ENCODE results near the gene WIZ. TPM values are rescaled to one million over a fixed set of nuclear protein-coding genes. Genes with fewer than 3 reads are reported as not detected.
A peak's percentile ranks its signal among the peaks of the same experiment; 100 is the strongest.

The WIZ gene
- polyA plus RNA-seq, 1 donor (not counting 4 experiments of a cell fraction or from before 2014, with no cell fraction given), result 5.1 TPM

DNA sequence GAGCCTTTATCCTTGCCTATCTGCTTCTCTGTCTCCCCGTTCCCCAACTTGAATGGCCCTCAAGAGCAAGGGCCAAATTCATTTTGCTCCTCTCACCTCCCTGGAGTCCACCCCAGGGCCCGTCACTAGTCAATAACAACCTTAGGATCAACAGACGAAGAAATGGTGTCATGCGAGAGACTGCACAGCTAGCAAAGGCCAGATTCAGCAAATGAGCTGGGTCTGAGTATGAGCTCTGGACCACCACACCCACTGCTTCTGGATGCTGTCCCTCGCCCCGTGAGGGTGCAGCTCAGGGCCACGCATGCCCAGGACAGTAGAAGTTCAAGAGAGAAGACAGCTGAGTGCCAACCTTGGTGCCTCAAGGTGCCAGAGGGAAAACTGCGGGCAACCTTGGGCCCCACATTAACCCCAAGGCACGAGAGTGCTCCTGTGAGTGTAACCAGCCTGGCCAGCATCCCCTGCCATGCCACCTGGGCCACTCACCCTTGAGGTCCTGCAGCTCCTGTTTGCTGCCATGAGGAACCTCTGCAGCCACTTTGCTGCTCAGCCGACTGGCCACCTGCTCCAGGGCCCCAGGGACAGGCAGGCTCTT is 19.1 kb downstream of the WIZ start:
- no peak for DNase-seq (ENCODE audit: low read depth, low spot score)
- Histone ChIP-seq H3K79me2 (ENCODE audit: control insufficient read depth, insufficient read depth, low read length) (peaks cover 48% of the 10 kb centered on the region), H3K27me3 (ENCODE audit: control insufficient read depth, extremely low read depth, insufficient read depth, low read length) (no peaks in the 10 kb centered on the region), H3K27ac (ENCODE audit: control insufficient read depth, insufficient read depth, low read length) (no peak overlapping the region), H3K36me3 (ENCODE audit: control insufficient read depth in 2 of 2, extremely low read depth in 1 of 2, insufficient read depth in 2 of 2, low read length in 2 of 2) (peaks cover 13 to 31% of the 10 kb centered on the region in 2 experiments), H3K4me1 (ENCODE audit: control insufficient read depth, extremely low read depth, insufficient read depth, low read length) (peaks cover 8% of the 10 kb centered on the region), H4K20me1 (ENCODE audit: control insufficient read depth, extremely low read depth, insufficient read depth, low read length) (no peaks in the 10 kb centered on the region), H2AFZ (ENCODE audit: control insufficient read depth, low read length) (no peak overlapping the region), H3K9me3 (ENCODE audit: control insufficient read depth, low read depth, low read length) (no peaks in the 10 kb centered on the region), H3K9me1 (ENCODE audit: control insufficient read depth, extremely low read depth, insufficient read depth, low read length) (no peaks in the 10 kb centered on the region), H3K9ac (ENCODE audit: control insufficient read depth, extremely low read depth, insufficient read depth, low read length) (no peak overlapping the region), H3K4me2 (ENCODE audit: control insufficient read depth, extremely low read depth, insufficient read depth, low read depth, low read length) (peak overlapping the region; percentile 97), H3K4me3 (ENCODE audit: control insufficient read depth in 2 of 3, extremely low read depth in 1 of 3, insufficient read depth in 2 of 3, low read depth in 1 of 3, low read length in 3 of 3) (peak overlapping the region in 1 of 3 experiments; percentile 73)
- no peak for FAIRE-seq
- TF ChIP-seq, protein P1, sequence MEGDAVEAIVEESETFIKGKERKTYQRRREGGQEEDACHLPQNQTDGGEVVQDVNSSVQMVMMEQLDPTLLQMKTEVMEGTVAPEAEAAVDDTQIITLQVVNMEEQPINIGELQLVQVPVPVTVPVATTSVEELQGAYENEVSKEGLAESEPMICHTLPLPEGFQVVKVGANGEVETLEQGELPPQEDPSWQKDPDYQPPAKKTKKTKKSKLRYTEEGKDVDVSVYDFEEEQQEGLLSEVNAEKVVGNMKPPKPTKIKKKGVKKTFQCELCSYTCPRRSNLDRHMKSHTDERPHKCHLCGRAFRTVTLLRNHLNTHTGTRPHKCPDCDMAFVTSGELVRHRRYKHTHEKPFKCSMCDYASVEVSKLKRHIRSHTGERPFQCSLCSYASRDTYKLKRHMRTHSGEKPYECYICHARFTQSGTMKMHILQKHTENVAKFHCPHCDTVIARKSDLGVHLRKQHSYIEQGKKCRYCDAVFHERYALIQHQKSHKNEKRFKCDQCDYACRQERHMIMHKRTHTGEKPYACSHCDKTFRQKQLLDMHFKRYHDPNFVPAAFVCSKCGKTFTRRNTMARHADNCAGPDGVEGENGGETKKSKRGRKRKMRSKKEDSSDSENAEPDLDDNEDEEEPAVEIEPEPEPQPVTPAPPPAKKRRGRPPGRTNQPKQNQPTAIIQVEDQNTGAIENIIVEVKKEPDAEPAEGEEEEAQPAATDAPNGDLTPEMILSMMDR (optimal IDR thresholded peaks at IDR 0.05 in 1 of 3, IDR thresholded peaks at IDR 0.05 in 1 of 3, conservative IDR thresholded peaks at IDR 0.05 in 1 of 3; ENCODE audit: extremely low read depth in 1 of 3, insufficient read depth in 2 of 3, low read length in 3 of 3), result no peak
- no peak for TF ChIP-seq EZH2 (IDR thresholded peaks at IDR 0.05; ENCODE audit: low read length)
- dilution Hi-C loops (cut with MboI; ENCODE audit: extremely low pct_ligation_motif_present, low sequenced_read_pairs), result no loop called here

DNA sequence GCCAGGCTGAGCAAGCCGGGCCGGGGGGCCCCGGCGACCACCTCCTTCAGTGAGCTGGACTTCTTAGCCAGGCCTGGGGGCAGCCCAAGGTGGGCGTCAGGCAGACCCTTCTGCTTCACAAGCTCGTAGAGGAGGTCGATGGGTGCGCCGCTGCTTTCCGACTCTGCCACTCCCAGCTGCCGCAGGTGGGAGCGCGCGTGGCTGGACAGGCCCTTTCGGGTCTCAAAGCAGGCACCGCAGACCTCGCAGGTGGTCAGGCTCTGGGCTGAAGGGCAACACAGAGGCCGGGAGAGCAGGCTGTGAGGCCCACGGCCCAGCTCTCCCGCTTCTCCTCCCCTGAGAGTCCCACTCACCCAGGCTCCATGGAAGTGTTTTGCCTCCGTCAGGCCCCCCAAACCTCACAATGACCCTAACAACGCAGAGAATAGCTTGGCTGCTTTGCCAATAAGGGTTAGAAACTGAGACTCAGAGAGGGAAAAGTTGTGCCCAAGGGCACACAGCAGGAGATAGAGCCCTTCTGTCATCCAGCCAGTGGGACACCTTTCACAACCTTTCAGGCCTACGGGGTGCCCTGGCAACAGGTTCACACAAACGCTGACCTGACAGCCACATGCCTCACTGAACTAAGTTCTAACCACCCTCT is 19.8 kb downstream of the WIZ start:
- H3K79me2 ChIP-seq (ENCODE audit: control insufficient read depth, insufficient read depth, low read length), result peaks cover 48% of the 10 kb centered on the region
- no peaks in the 10 kb centered on the region for H3K27me3 ChIP-seq (ENCODE audit: control insufficient read depth, extremely low read depth, insufficient read depth, low read length)
- no peak overlapping the region for H3K4me2 ChIP-seq (ENCODE audit: control insufficient read depth, extremely low read depth, insufficient read depth, low read depth, low read length)
- no peak overlapping the region for H2AFZ ChIP-seq (ENCODE audit: control insufficient read depth, low read length)
- TF ChIP-seq, protein P1 (optimal IDR thresholded peaks at IDR 0.05 in 1 of 3, IDR thresholded peaks at IDR 0.05 in 1 of 3, conservative IDR thresholded peaks at IDR 0.05 in 1 of 3; ENCODE audit: extremely low read depth in 1 of 3, insufficient read depth in 2 of 3, low read length in 3 of 3), result no peak
- TF ChIP-seq EZH2 (IDR thresholded peaks at IDR 0.05; ENCODE audit: low read length), result no peak
- no peak overlapping the region for H3K27ac ChIP-seq (ENCODE audit: control insufficient read depth, insufficient read depth, low read length)
- no peaks in the 10 kb centered on the region for H3K9me3 ChIP-seq (ENCODE audit: control insufficient read depth, low read depth, low read length)
- no peak for FAIRE-seq
- no peaks in the 10 kb centered on the region for H3K9me1 ChIP-seq (ENCODE audit: control insufficient read depth, extremely low read depth, insufficient read depth, low read length)
- peaks cover 8% of the 10 kb centered on the region for H3K4me1 ChIP-seq (ENCODE audit: control insufficient read depth, extremely low read depth, insufficient read depth, low read length)
- no peak for DNase-seq (ENCODE audit: low read depth, low spot score)
- peaks cover 15 to 33% of the 10 kb centered on the region in 2 experiments for H3K36me3 ChIP-seq (ENCODE audit: control insufficient read depth in 2 of 2, extremely low read depth in 1 of 2, insufficient read depth in 2 of 2, low read length in 2 of 2)
- no peaks in the 10 kb centered on the region for H4K20me1 ChIP-seq (ENCODE audit: control insufficient read depth, extremely low read depth, insufficient read depth, low read length)
- H3K4me3 ChIP-seq (ENCODE audit: control insufficient read depth in 2 of 3, extremely low read depth in 1 of 3, insufficient read depth in 2 of 3, low read depth in 1 of 3, low read length in 3 of 3), result no peak overlapping the region
- dilution Hi-C loops (cut with MboI; ENCODE audit: extremely low pct_ligation_motif_present, low sequenced_read_pairs), result no loop called here
- H3K9ac ChIP-seq (ENCODE audit: control insufficient read depth, extremely low read depth, insufficient read depth, low read length), result no peak overlapping the region
